GM12875 (cell line): Measurements from ENCODE around the gene TLE4.

Experiments used
- H3K4me3 ChIP-seq: one replicate; pipeline ENCODE4 v1.5.1; 2011; ENCODE audit warnings: low read depth, low read length, control low read depth
- CTCF ChIP-seq: IDR thresholded peaks from 2 replicates; pipeline ENCODE4 v1.5.1; 2011; ENCODE audit warnings: low read depth, mild to moderate bottlenecking, control low read depth, inconsistent platforms, low read length, moderate library complexity, borderline replicate concordance; ENCODE audit not compliant: insufficient read depth

The TLE4 gene

GRCh38 chr9:79660615-79661014 lies 88.8 kb downstream of the TLE4 start:
- H3K4me3 ChIP-seq: no peak overlapping the region
- TF ChIP-seq CTCF: no peak

- TF ChIP-seq CTCF: no peak
- H3K4me3 ChIP-seq: no peak overlapping the region
These were observed 89.5 kb downstream of the TLE4 start for GRCh38 chr9:79661279-79661678.

- H3K4me3 ChIP-seq: no peak overlapping the region
- no peak for TF ChIP-seq CTCF
These were observed 90.2 kb downstream of the TLE4 start for GRCh38 chr9:79661886-79662536.

- H3K4me3 ChIP-seq: no peak overlapping the region
- no peak for TF ChIP-seq CTCF
These were observed 90.8 kb downstream of the TLE4 start for GRCh38 chr9:79662537-79662956.

- no peak overlapping the region for H3K4me3 ChIP-seq
- no peak for TF ChIP-seq CTCF
These were observed 91.5 kb downstream of the TLE4 start for GRCh38 chr9:79663300-79663699.

- no peak for TF ChIP-seq CTCF
- no peak overlapping the region for H3K4me3 ChIP-seq
These were observed 92.1 kb downstream of the TLE4 start for GRCh38 chr9:79663878-79664277.

- no peak overlapping the region for H3K4me3 ChIP-seq
- TF ChIP-seq CTCF: no peak
These were observed 92.6 kb downstream of the TLE4 start for GRCh38 chr9:79664375-79664831.
